GM10847 (cell line): ENCODE data around the gene RANBP17.

Source experiments
- POLR2A ChIP-seq: IDR thresholded peaks from 2 replicates; pipeline ENCODE4 v1.6.1; 2011; ENCODE audit not compliant: insufficient read length; ENCODE audit errors: extremely low read depth

The RANBP17 gene

DNA sequence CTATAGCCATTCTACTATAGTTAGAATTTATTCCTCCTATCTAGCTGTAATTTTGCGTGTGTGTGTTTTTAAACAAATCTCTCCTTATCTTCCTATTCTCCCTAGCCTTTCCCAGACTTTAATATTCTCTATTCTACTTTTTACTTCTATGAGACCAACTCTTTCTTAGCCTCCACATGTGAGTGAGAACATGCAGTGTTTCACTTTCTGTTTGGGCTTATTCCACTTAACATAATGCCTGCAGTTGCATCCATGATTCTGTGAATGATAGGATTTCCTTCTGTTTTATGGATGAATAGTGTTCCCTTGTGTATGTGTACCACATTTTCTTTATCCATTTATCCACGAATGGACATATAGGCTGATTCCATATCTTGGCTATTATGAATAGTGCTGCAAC lies 254.9 kb downstream of the RANBP17 start:
- TF ChIP-seq POLR2A = no peak

DNA sequence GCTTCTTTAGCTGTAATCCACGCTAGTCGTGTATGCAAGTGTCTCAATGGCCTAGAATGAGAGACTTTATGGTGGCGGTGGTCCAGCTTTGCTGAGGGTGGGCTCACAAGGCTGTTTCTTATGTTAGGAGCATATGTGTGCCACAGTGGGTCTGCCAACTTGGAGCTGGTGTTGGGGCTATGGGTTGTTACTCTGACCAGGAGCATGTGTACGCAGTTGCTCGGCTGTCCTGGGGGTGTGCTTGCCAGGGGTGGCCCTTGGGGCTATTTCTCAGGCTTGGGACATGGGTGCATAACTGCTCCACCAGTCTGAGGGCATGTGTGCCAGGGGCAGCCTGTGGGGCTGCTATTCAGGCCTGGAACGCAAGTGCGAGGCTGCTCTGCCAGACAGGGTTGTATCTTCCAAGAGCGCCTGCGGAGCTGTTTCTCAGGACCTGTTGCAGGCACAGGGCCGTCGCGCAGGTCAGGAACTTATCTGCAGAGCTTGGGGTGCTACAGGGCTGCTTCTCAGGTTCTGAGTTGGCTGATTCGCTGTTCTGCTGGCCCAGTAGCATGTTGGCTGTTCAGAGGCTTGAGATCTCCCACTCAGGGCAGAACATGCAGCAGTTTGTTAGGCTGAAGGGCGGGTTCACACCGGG lies 259.3 kb downstream of the RANBP17 start:
- TF ChIP-seq POLR2A = no peak

DNA sequence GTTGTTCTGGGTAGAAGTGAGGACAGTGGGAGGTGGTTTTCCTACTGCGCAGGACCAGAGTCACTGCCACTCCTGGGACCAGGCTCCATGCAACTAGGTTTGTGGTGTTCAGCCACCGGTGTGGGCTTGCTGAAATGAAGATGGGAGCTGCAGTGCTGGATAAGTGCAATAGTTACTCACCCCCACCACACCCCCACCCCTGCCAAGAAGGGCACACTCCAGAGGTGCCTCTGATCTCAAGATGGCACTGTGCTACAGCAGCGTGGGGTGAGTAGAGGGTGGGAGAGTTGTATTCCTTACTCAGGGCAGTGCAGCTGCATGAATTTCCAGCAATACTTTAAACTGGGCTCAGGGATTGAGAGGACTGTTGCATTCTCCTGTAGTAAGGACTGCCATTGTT lies 259.8 kb downstream of the RANBP17 start:
- TF ChIP-seq POLR2A = no peak

DNA sequence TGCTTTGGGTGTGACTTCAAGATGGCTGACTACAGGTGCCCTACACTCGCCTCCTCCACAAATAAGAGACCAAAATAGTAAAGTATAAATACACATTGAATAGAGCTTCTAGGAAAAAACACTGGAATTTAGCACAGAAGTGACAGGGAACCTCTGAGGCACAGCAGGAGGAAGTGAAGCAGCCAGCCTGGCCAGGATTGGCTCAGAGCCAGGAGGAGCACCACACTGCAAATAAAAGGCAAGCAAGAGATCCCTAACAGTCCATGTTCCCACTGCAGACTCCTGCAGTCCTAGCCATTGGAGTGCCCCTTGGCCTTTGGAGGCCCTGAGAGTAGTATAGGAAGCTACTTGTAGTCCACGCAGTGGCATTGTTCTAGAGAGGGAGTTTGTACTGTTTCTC lies 260.6 kb downstream of the RANBP17 start:
- TF ChIP-seq POLR2A = no peak

DNA sequence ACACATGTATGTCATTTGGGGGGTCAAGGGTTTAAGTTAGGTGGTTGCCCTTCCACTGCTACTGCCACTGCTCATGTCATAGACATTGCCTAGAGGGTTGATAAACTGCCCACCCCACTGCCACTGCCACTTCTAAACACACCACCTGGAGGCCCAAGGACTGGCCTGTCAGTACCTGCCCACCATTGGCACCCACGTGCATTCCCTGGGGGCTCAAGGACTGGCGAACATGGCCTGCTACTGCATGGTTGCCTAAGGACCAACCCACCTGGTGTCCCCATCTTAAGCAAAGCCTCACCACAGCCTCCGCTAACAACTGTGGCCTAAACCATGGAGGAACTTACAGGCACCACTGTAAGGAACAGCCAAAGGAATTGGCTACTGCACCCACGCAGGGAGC lies 261.6 kb downstream of the RANBP17 start:
- no peak for TF ChIP-seq POLR2A

DNA sequence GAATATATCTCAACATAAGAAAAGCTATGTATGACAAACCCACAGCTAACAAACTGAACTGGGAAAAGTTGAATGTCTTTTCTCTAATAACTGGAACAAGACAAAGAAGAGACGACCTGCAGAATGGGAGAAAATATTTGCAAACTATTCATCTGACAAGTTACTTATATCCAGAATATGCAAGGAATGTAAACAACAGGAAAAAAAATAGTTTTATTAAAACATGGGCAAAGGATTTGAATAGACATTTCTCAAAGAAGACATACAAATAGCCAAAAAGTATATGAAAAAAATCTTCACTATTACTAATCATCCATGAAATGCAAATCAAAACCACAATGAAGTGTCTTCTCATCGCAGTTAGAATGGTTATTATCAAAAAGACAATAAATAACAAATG lies 265.5 kb downstream of the RANBP17 start:
- TF ChIP-seq POLR2A = no peak

DNA sequence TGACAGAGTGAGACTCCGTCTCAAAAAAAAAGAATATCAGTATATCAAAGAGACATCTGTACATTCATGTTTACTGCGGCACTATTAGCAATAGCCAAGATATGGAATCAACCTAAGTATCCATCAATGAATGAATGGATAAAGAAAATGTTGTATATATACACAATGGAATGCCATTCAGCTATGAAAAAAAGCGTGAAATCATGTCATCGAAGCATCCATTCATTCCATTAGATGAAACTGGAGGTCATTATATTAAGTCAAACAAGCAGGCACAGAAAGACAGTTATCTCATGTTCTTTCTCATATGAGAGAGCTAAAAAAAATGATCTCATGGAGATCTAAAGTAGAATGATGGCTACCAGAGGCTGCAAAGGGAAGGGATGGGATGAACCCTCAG lies 266.3 kb downstream of the RANBP17 start:
- TF ChIP-seq POLR2A = no peak

DNA sequence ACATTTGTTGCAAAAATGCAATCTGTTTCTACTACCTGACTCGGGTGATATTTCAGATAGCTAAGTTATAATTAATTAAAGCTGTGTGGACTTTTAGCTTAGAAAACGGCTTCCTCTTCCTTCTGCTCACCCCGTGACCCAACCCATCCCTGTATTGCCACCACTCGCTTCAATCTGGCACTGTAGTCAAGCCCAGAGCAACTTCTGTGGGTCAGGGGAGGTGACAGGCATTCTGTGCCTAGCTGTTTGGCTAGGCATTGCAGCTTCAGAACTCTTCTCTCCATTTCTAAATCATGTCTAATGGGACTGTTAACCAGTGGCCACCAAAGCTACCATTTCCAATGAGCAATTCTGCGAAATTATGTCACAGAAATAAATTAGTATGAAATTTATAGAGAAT lies 267.5 kb downstream of the RANBP17 start:
- TF ChIP-seq POLR2A = no peak

DNA sequence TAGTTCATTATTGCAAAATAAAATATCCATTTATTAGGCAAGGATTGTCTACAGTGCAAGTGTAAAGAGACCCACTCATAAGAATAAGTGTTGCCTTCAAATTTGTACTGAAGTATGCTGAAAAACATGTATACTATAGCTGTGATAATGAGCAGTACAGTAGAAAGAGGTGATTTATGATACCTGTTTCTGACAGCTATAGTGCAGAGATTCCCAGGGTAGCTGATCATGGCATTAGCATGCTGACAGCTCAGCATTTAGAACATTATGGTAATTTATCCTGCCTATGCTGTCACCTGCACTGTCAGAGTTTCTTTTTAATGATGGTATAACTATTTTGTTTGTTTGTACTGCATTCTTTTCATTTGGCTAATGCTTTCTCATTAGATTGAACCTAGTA lies 269.7 kb downstream of the RANBP17 start:
- TF ChIP-seq POLR2A = no peak

DNA sequence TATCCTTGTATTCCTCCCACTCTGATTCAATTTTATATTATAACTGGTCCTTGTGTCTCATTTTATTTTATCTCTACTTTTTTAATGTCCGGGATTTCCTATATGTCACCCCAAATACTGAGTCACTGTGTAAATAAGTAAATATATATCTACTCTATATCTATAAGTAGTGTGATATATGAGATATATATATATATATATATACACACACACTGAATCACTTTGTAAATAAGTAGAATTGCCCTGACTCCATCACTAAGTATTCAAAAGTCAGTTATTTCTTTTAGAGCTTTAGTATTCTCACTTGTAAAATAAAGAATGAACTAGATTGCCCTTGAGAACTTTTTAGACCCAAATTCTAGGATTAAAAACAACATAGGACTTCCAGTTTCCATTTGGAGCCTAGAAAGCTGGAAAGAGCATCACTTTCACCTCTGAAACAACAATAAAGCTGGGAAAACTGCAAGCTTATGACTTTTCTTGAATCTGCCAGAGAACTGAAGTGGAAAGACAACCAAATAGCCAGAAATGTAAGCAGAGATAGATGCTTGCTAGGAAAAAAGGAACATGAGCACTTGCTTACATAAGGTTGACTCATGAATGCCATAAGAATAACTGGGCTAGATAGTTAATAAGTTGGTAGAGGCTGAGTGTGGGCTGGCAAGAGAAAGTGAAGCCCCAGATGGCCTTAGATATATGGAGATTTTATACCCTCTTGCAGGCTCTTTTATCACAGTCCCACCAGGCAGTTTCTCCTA lies 276.1 kb downstream of the RANBP17 start:
- no peak for TF ChIP-seq POLR2A

DNA sequence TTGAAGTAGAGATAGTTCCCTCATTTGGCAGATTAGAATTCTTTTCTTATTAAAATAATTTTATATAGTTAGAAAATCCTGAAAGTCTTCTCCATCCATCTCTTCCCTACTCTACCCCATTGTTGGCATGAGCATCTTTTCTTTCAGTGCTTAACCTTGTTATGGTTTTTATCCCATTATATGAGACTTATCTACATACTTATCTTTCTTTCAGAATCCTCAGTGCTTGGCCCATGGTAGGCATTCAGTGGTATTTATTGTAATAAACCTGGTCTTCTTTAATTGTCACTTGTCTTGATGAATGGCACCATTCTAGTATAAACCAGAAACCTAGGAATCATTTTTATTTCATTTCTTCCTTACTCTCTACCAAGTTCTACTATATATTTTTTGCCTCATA lies 277.4 kb downstream of the RANBP17 start:
- no peak for TF ChIP-seq POLR2A

DNA sequence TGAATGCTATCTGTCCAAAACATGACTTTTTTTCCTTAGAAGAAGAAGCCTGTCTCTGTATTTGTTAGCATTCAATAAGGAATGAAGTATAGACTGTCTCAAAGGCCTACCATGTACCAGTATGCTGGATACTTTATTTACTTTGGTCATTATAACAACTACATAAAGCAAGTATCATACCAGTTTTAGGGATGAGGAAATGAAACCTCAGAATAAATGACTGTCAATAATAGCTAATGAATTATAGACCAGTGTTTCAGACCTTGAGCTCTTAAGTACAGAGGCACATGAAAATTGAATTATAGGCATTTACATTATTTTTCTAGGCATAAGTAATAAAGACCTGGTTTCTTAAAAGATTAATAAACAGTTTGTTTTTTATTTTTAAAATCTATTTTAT lies 280.8 kb downstream of the RANBP17 start:
- no peak for TF ChIP-seq POLR2A

DNA sequence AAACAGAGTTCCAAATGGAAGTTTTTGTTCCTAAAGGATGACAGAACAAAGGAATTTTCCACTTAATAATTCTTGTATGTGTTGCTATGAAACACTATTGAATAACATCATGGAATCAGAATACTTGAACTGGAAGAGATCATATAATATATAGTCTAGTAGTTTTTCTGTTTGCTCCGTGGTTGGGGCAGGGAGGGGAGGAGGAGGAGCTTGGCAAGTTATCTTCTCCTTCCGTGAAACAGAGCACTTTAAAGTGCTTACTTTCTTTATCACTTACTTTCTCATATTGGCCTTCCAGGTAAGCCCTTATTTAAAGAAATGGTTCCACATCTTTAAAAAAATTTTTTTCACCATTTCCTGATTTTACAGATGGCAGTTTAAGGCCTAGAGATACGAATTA lies 281.4 kb downstream of the RANBP17 start:
- TF ChIP-seq POLR2A = no peak

DNA sequence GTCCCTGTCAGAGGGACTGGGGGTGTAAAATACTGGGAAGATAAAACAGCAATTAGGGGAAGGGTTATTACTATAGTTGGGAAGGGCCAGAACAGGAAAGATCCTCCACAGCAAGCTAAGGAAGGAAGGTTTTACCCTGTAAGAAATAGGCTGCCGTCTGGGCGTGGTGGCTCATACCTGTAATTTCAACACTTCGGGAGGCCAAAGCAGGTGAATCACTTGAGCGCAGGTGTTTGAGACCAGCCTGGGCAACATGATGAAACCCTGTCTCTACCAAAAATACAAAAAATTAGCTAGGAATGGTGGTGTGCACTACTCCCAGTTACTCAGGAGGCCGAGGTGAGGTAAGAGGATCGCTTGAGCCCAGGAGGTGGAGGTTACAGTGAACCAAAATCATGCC lies 282.1 kb downstream of the RANBP17 start:
- TF ChIP-seq POLR2A = no peak

DNA sequence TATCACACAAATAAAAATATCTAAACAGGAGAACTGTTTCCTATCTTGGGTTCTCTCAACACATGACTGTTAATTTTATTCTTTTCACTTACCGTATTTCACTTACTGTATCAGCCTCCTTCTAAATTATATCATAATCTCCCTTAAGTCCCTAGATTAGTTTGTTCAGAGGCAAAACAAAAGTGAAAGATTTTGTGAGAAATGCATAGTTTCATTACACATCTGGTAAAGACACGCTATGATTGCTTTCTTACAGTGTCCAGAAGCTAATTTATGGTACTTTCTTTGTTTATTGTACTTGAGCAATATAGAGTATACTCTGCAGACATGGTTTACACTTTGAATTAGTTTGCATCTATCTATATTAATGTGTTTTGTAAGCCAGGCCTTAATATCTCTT lies 287.5 kb downstream of the RANBP17 start:
- TF ChIP-seq POLR2A = no peak

DNA sequence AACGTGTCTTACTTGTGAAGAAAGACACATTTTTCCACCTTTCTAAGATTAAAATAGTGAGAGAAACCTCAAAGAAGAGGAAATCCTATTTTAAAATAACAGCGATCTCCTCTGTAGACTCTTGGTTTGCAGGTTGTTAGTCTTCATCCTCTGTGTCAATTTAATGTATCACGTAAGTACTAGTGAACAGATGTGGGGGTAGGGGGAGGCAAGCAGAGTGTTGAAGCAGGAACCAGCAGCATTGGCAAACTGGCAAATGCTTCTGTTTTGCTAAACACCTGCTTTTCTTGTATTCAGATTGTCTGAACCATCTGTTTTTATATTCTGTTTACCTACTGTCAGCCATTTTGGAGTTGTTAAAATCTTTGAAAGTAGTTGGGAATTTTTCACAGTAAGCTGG lies 288.0 kb downstream of the RANBP17 start:
- no peak for TF ChIP-seq POLR2A

DNA sequence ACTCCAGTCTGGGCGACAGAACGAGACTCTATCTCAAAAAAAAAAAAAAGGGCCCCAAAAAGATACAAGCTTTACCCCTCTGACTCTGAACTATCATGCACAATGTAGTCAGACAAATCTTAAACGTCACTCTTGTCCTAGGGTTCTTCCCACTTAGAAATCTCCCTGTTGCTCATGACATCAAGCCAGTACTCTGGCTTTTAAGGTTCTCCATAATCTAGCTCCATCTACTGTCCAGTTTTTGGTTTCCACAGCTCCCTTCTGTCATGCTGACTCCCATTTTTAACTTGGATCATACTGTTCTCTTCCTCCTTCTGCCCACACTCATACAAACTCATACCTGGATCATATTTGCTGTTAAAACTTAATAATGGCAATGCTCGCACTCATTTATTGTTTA lies 290.6 kb downstream of the RANBP17 start:
- no peak for TF ChIP-seq POLR2A

DNA sequence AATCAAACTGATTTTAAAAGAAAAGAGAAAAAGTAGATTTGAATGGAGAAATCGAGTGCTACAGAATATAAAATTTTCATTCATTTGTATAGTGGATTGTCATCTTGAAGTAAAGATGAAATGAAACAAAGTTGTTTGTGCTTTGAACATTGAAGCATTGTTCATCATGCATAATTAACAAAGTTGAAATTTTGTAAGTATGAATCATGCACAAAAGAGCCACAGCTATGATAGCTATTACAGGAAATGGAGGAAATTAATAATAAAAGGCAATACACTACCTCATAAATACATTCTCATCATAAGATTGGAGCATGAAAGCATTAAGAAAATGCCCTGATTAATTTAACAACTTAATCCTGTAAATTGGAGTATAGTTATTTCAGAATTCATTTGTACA lies 293.8 kb downstream of the RANBP17 start:
- TF ChIP-seq POLR2A = no peak

DNA sequence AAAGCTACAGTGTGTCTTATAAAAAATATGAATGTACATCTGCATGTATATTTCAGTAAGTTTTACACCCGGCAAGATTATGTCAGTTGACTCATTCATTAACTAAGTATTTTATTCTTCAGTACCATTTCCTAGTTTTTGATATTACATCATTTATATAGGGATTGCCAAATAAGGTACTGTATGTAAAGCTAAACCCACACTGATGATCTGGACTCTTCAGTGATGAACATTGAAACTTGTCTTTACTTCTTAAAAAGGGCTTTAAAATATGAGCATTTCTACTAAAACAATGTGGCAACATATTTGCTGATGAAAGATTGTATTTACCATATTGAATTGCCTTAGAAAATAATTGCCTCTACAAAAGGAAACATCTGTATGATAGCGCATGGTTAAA lies 295.5 kb downstream of the RANBP17 start:
- no peak for TF ChIP-seq POLR2A
